A172 (cell line): Measurements from ENCODE around the gene RAVER1. TPM values are rescaled to one million over a fixed set of nuclear protein-coding genes. Genes with fewer than 3 reads are reported as not detected.
"Not testable (repeated sequence)": the region's sequence is repeated elsewhere in the genome, so short reads cannot be mapped to it uniquely, and the experiment has no call there.

Source experiments
- DNase-seq: peaks from one replicate; pipeline ENCODE4 v3.0.0-alpha.2; 2015; ENCODE audit warnings: low spot score
- total RNA-seq: library from RNA; depleted of rRNA; stranded (reverse); fragments of >200 nt; shearing (Covaris generic); gene quantifications from 2 replicates; pipeline ENCODE4 v1.2.3, GENCODE V29; 2014; rRNA removed

The RAVER1 gene, protein sequence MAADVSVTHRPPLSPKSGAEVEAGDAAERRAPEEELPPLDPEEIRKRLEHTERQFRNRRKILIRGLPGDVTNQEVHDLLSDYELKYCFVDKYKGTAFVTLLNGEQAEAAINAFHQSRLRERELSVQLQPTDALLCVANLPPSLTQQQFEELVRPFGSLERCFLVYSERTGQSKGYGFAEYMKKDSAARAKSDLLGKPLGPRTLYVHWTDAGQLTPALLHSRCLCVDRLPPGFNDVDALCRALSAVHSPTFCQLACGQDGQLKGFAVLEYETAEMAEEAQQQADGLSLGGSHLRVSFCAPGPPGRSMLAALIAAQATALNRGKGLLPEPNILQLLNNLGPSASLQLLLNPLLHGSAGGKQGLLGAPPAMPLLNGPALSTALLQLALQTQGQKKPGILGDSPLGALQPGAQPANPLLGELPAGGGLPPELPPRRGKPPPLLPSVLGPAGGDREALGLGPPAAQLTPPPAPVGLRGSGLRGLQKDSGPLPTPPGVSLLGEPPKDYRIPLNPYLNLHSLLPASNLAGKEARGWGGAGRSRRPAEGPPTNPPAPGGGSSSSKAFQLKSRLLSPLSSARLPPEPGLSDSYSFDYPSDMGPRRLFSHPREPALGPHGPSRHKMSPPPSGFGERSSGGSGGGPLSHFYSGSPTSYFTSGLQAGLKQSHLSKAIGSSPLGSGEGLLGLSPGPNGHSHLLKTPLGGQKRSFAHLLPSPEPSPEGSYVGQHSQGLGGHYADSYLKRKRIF
- 26.8 and 34.9 TPM in 2 replicates for total RNA-seq

GRCh38 chr19:10332965-10333757 is at the start of gene RAVER1:
Gene RAVER1 (minus strand): TSS chr19:10333529. CDS start chr19:10333507, 22 bp downstream.
- peak; percentile 95 for DNase-seq

DNA sequence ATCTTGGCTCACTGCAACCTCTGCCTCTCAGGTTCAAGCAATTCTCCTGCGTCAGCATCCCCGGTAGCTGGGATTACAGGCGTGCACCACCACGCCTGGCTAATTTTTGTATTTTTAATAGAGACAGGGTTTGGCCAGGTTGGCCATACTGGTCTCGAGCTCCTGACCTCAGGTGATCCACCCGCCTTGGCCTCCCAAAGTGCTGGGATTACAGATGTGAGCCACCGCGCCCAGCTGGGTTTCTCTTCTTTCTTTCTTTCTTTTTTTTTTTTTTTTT is 49.8 kb upstream of the RAVER1 start:
- not testable (repeated sequence) for DNase-seq

DNA sequence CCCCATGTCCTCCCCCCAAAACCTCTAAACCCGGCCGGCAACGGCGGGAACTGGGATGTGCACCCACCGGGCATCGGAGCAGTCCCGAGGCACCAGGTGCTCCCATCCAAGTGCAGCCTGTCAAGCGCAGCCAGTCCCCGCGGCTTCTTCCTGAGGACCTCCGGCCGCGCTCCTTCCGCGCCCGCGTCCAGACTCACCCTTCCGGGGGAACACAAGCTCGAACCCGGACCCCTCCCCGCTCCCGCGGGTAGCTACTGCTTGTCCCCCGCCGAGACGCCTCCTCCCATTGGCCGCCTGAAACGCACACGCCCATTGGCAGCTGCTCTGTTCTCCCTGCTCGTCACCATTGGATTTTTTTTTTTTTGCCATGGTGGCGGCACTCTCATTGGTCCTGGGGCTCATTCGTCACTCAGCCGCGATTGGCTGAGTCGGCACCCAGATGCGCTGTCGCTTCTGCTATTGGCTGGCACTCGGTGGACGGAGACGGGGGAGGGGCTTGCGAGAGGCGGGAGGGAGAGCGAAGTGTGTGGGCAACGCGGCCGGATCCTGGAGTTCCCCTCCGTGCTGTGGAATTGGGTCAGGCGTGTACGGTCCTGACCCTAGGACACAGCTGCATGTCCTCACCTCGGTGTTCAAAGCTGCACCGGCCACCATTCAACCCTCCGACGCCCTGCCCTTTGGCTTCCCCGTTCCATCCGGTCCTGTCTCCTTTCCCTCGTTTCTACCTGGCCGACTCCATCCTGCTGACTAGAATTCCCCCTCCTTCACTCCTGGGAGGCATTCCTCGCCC is 47.2 kb upstream of the RAVER1 start, which contains the start of gene TYK2:
TYK2 (minus strand) TSS at position 260 of the 790 bp plus-strand sequence. CDS start 2,166 bp downstream, outside the sequence.
- DNase-seq, result peak; percentile 98

DNA sequence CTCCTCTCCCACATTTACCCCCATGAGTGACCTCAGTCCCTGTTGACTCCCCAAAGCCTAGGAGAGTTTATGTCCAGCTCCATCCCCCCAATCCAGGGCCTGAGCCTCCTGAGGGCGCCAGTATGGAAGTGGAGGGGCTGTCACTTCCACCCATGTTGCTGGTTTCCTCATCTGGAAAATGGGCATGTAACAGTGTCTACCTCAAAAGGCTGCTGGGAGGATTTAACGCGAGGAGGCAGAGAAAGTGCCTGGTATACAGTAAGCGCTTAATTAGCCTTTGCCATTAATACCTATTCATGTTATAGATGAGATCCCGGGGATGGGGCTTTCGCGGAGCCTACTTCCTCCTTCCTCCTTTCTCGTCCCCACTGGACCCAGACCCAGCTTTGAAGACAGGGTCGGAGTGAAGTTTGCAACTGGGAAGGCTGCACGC is 46.6 kb upstream of the RAVER1 start:
- DNase-seq, result no peak

DNA sequence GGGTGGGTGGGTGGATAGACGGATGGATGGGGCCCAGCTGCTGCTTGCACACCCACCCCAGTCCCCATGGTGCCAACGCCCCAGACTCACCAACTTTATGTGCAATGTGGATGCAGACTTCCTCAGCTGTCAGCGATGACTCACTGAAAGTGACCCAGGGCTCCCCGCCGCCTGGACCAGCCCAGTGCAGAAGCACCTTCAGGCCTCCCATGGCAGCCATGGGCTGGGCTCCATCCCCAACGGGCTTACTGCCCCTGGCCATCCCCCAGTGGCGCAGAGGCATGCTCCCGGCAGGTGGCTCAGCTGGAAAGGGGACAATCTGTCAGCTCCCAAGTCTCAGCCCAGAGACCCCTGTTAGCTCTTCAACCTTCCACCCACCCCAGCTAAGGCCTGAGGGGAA is 44.8 kb upstream of the RAVER1 start:
- DNase-seq, result no peak

DNA sequence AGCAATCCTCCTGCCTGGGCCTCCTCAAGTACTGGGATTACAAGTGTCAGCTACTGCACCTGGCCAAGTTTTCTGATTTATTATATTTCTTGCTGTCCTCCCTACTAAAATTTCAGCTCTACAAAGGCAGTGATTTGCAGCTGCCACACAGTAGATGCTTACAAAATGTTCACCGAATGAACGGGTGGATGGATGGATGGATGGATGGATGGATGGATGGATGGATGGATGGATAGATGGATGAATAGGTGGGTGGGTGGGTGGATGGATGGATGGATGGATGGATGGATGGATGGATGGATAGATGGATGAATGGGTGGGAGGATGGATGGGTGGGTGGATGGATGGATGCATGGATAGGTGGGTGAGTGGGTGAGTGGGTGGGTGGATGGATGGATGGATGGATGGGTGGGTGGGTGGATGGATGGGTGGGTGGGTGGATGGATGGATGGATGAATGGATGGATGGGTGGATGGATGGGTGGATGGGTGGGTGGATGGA is 43.9 kb upstream of the RAVER1 start:
- not testable (repeated sequence) for DNase-seq

- DNase-seq, result no peak
Observed at GRCh38 chr19:10374931-10375330, 41.6 kb upstream of the RAVER1 start.

DNA sequence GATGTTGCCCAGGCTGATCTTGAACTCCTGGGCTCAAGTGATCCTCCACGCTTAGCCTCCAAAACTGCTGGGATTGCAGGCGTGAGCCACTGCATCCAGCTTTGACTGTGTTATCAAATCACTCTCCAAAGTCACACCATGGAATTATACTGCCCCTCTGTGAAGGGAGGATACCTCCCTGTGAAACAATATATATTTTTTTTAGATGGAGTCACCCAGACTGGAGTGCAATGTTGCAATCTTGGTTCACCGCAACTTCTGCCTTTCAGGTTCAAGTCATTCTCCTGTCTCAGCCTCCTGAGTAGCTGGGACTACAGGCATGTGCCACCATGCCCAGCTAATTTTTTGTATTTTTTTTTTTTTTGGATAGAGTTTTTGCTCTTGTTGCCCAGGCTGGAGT is 39.4 kb upstream of the RAVER1 start:
- DNase-seq, result no peak

GRCh38 chr19:10368101-10368803 is 34.9 kb upstream of the RAVER1 start:
- peak; percentile 21 for DNase-seq

GRCh38 chr19:10366950-10367512 is 33.7 kb upstream of the RAVER1 start:
- not testable (repeated sequence) for DNase-seq

- no peak for DNase-seq
Observed at GRCh38 chr19:10365518-10365917, 32.2 kb upstream of the RAVER1 start.

DNA sequence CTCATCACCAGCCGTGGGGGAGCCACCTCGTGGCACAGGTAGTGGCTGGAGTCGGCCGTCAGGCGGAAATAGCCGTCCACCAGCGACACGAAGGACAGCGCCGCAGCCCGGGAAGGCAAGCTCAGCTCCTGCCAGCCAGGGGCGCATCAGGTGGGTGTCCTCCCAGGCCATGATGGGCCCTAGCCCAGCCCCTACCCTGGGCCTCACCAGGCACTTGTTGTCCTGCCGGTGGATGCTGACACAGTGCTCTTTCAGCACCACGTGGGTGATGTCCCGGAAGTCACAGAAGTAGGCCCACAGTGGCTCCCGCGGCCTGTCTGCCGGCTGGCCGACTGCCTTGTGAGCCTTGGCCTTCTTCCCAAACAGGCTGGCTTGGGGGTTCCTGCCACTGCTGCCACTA is 31.3 kb upstream of the RAVER1 start:
- DNase-seq, result no peak

DNA sequence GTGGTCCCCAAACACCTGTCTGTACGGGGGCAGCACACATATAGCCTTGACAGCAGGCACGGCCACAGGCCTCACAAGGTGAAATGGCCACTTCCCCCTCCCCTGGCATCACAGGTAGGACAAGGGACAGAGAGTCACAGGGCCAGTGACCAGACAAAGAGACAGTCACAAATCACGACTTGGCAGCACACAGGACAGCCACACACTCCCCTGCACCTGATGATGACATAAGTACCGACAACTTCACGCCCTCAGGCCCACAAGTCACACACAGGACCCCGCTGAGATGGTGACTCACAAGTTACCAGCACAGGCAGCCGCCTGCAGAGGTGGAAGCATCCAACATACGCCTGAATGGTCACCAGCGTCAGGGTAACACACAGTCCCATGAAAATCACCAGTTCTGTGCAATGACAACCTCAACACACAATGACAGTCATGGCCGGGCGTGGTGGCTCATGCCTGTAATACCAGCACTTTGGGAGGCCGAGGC is 30.5 kb upstream of the RAVER1 start:
- peak; percentile 75 for DNase-seq

GRCh38 chr19:10362259-10362658 is 28.9 kb upstream of the RAVER1 start:
- DNase-seq, result no peak

DNA sequence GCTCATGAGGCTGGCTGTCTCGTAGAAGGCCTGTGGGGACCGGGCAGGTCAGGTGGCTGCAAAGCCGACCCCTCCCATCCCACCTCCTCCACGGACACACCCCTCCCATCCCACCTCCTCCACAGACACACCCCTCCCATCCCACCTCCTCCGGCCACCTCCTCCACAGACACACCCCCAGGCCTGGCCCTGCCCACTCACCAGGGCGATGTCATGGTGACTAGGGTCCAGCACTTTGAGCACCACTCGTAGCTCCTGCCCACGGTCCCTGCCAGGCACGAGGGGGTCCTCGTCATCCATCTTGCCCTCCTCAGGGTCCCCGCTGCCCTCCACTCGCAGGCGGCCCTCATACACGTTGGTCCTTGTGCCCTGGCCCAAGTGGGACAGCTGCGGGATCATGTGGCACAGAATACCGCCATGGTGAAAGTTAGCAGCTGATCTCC is 28.3 kb upstream of the RAVER1 start:
- no peak for DNase-seq

DNA sequence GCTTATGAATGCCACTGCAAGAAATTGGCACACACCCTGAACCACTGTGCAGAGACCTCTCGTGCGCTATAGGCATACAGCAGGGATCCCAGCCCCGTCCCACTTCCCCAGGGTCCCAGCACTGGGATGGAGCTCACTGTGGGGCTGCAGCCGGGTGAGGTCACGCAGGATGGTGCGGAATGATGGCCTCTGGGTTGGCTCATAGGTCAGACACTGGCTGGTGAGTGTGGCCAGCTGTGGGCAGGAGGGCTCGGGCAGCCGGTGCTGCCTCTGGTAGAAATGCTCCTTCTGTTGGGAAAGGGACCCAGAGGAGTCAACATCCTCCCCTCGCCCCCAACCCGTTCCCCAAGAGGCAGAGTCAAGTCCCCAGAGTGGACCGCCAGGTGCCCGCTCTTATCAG is 23.1 kb upstream of the RAVER1 start:
- no peak for DNase-seq

DNA sequence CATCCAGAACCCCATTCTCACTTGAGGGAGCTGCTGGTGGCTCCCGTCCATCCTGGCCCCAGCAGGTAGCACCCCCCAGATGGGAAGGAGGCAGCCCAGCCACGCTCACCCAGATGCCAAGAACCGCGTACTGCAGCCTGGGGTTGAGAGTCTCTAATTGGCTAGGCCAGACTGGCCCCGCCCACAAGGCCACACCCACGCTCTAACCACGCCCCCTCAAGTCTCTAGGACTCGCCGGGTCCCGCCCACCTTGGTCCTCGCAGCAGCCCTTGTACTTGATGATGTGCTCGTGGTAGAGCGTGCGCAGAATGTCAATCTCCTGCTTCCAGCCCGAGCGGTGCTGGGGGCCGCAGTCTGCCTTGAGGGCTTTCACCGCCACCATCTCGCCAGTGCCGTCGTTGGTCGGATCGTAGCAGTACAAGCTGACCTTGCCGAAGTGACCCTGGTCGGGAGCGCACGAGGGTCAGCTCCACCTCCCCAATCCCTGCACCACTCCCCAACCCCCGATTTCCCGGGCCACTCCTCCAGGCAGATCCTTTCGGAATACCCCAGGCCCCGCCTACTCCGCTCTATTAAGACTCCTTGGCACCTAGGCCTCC is 20.6 kb upstream of the RAVER1 start:
- peak; percentile 11 for DNase-seq

GRCh38 chr19:10352764-10353671 is 19.7 kb upstream of the RAVER1 start:
- DNase-seq, result no peak
